Nephron (organoid): ENCODE results near the gene UBE2J2.

Experiments used
- H3K27ac Mint-ChIP-seq, 3 experiments: 2 replicates each; pipeline ENCODE4 v1.8.0; 2020; ENCODE audit warnings: mixed read lengths in 3 of 3, mild to moderate bottlenecking in 2 of 3, moderate library complexity in 1 of 3
- H3K27me3 Mint-ChIP-seq: 2 replicates; pipeline ENCODE4 v1.8.0; 2021; ENCODE audit warnings: low read depth, mild to moderate bottlenecking, moderate library complexity, mixed read lengths
- H3K36me3 Mint-ChIP-seq: 2 replicates; pipeline ENCODE4 v1.8.0; 2020; ENCODE audit warnings: low read depth, mixed read lengths
- H3K4me1 Mint-ChIP-seq: 2 replicates; pipeline ENCODE4 v1.8.0; 2020; ENCODE audit warnings: mixed read lengths
- H3K4me3 Mint-ChIP-seq, 3 experiments: 2 replicates each; pipeline ENCODE4 v1.8.0; 2020; ENCODE audit warnings: mild to moderate bottlenecking in 3 of 3, mixed read lengths in 3 of 3, moderate library complexity in 2 of 3
- H3K9me3 Mint-ChIP-seq: 2 replicates; pipeline ENCODE4 v1.8.0; 2020; ENCODE audit warnings: mixed read lengths
- TF ChIP-seq, protein P1 (sequence below), 3 experiments: fragments of 200-600 bp; sonication (generic); IDR thresholded peaks; one replicate each; pipeline ENCODE4 v1.5.0; 2021; ENCODE audit warnings: antibody characterized with exemption in 3 of 3; ENCODE audit not compliant: unreplicated experiment in 3 of 3

UBE2J2 gene

DNA sequence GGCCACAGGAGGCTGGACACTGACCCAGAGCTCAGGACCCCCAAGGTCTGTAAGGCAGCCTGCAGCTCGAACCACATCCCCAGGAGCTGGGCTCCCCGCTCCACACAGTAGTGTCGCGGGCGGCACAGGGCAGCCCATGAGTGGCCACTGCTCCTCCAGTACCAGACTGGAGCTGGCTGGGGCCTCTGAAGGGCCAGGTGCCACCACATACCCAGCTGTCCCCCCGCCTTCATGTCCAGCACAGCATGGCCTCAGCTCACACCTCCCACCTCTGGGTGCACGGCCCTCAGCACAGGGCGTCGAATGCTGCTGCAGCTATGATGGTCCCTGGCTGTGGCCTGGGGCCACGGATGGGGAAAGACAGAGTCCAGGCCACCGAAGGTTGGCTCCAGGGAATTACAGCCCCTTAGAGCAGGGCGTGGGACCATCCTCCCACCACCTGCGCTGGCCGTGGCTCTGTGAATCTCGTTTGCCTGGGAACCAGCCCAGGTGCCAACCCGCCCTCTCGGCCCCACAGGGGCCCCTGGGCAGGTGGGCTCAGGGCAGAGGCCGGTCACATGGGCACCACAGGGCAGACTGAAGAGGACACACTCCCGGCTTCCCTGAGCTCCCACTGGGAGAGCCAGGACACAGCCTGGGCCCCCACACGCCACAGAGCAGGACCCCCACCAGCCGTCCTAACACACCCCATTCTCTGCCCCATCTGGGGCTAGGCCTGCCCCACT is 57.6 kb downstream of the UBE2J2 start:
- Mint-ChIP-seq H3K27ac (no peak overlapping the region), H3K4me1 (no peaks in the 10 kb centered on the region), H3K9me3 (no peaks in the 10 kb centered on the region), H3K4me3 (no peak overlapping the region), H3K36me3 (peaks cover 19% of the 10 kb centered on the region), H3K27me3 (peaks cover under 1% of the 10 kb centered on the region)
- TF ChIP-seq, protein P1, sequence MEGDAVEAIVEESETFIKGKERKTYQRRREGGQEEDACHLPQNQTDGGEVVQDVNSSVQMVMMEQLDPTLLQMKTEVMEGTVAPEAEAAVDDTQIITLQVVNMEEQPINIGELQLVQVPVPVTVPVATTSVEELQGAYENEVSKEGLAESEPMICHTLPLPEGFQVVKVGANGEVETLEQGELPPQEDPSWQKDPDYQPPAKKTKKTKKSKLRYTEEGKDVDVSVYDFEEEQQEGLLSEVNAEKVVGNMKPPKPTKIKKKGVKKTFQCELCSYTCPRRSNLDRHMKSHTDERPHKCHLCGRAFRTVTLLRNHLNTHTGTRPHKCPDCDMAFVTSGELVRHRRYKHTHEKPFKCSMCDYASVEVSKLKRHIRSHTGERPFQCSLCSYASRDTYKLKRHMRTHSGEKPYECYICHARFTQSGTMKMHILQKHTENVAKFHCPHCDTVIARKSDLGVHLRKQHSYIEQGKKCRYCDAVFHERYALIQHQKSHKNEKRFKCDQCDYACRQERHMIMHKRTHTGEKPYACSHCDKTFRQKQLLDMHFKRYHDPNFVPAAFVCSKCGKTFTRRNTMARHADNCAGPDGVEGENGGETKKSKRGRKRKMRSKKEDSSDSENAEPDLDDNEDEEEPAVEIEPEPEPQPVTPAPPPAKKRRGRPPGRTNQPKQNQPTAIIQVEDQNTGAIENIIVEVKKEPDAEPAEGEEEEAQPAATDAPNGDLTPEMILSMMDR (IDR thresholded peaks at IDR 0.05; ENCODE audit: unreplicated experiment in 3 of 3), result no peak

DNA sequence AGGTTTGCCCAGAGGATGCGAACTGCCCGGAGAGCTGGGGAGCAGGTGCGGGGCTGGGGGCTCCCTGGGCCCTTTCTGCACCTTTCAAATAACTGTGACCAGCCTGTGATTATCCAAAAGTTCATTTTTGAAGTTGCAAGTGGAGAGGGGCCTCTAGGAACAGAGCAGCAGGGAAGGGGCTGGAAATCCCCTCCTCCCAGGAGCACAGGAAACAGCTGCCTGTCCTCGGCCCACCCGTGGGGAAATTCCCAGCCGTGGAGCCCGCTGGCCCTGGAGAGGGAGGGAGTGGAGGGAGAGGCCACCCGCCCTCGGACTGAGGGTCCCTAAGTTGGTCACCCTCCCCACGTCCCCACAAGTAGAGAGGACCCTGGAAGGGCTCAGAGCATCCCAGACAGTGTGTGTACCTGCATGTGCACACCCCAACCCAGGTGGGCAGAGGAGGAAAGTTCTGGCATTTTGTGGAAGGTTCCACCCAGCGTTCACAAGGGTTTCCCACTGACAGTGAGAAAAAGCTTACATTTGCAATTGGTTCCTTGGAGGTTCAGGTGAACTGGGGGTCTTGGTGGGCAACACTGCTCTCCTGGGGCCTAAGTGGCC is 58.5 kb downstream of the UBE2J2 start:
- H3K27me3 Mint-ChIP-seq, result peaks cover 3% of the 10 kb centered on the region
- no peak overlapping the region for H3K27ac Mint-ChIP-seq
- H3K36me3 Mint-ChIP-seq, result peaks cover 11% of the 10 kb centered on the region
- H3K4me3 Mint-ChIP-seq, result no peak overlapping the region
- H3K4me1 Mint-ChIP-seq, result no peaks in the 10 kb centered on the region
- TF ChIP-seq, protein P1 (IDR thresholded peaks at IDR 0.05; ENCODE audit: unreplicated experiment in 3 of 3), result no peak
- H3K9me3 Mint-ChIP-seq, result no peaks in the 10 kb centered on the region

DNA sequence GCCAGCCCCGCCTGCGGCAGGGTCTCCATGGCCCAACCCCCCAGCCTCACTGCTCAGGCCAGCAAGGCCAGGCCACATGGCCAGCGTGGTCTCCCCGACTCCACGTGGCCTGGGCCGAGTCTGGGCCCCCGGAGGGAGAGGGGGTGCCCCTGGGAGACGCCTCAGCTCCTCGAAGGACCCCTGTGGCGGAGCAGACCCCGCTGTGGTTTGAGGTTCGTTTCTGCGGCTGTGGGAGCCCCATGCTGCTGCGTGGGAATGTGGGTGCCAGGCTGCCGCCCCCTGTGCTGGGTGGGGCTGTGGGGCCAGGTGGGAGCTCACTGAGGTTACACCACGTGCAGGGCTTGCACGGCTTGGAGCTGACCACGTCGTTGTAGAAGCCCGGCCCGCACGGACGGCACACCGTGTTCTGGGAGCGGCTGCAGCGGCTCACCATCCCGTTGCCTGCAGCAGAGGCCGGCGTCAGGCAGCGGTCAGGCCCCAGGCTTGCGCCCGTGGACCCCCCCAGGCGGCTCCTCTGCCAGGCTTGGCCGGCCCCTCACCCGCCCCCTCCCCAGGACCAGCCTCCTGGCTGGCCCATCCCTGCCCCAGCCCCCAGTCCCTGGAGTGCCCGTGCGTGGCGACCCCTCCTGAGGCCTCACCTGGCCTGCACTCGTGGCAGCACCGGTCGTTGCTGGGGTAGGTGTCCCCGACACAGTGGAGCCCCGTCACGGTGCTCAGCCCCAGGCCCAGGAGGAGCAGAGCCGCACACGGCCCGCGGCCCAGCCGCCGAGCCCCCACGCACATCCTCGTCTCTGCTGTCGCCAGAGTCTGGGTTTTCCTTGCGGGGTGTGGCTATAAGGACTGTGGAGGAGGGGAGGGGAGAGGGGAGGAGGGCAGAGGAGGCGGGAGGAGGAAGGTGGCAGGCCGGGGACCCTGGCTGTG is 60.0 kb downstream of the UBE2J2 start, which contains the start of gene TNFRSF4:
Gene TNFRSF4 (minus strand): TSS at position 809 of the 921 bp plus-strand sequence. CDS start 26 bp downstream, at position 783.
- Mint-ChIP-seq H3K9me3 (no peaks in the 10 kb centered on the region), H3K4me1 (no peaks in the 10 kb centered on the region), H3K27ac (no peak within 1 kb of the TSS), H3K36me3 (peaks cover 11% of the 10 kb centered on the region), H3K27me3 (peaks cover 3% of the 10 kb centered on the region), H3K4me3 (no peak within 1 kb of the TSS)
- TF ChIP-seq, protein P1 (IDR thresholded peaks at IDR 0.05; ENCODE audit: unreplicated experiment in 3 of 3), result no peak

DNA sequence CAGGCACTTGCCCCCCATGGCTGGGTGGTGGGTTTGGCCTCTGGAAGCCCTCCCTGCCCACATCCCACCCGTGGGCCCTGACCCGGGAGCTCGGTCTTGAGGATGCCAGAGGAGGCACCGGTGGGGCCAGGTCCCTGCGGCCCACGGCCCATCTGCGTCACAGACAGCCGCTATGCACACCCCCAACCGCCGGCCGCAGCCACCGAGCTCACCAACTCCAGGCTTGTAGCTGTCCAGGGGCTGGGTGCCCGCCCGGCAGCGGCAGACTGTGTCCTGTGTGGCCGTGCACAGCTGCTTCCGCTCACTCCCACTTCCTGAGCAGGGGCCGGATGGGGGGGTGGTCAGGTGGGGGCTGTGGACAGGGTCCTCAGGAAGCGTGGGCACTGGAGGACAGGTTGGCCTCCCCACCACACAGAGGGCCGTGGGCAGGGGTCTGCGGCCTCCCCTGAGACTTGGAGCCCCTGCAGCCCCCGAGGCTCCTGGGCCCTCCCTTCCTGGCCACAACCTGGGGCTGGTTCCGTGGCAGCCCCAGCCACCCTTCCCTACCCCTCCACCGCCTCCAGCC is 60.8 kb downstream of the UBE2J2 start:
- TF ChIP-seq, protein P1 (IDR thresholded peaks at IDR 0.05; ENCODE audit: unreplicated experiment in 3 of 3), result no peak
- peaks cover 6% of the 10 kb centered on the region for H3K27me3 Mint-ChIP-seq
- peaks cover 7% of the 10 kb centered on the region for H3K4me1 Mint-ChIP-seq
- peaks cover 5% of the 10 kb centered on the region for H3K36me3 Mint-ChIP-seq
- H3K27ac Mint-ChIP-seq, result no peak overlapping the region
- no peaks in the 10 kb centered on the region for H3K9me3 Mint-ChIP-seq
- no peak overlapping the region for H3K4me3 Mint-ChIP-seq

DNA sequence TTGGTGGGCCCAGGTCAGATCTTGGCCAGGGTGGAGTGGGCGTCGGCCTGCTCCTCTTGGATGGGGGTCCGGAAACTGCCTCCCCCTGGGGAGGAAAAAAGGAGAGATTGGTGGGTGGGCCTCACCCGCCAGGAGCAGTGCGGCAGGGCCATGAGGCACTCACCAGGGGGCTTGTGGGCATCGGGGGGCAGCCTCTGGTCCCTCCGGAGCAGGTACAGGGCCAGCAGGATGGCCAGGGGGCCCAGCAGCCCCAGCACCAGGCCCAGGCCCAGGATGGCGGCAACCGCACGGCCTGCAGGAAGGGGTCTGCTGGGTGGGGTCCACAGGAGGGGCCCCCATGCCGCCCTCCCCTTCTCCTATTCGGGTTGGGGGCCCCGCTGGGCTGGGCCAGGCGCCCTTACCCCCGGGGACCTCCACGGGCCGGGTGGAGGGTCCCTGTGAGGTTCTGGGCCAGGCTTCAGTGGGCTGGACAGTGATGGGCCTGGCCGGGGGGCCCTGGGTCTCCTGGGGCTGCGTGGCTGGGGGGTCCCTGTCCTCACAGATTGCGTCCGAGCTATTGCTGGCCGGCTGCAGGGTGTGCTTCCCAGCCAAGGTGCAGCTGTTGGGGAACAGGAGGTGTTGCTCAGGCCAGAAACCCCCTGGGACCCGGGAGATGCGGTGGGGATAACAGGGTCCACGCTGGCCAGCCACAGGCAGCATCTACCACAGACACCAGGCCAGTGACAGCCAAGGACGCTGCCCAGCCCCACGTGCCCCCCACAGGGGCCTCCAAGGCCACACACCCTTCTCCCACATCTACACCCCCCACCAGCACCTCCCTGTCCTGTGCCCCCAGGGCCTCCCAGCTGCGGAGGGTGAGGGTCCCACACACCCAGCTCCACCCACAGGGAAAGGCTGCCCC is 61.9 kb downstream of the UBE2J2 start:
- Mint-ChIP-seq H3K36me3 (peaks cover 4% of the 10 kb centered on the region), H3K4me1 (peaks cover 9% of the 10 kb centered on the region), H3K27ac (no peak overlapping the region), H3K9me3 (no peaks in the 10 kb centered on the region), H3K27me3 (peaks cover 9% of the 10 kb centered on the region), H3K4me3 (no peak overlapping the region)
- TF ChIP-seq, protein P1 (IDR thresholded peaks at IDR 0.05; ENCODE audit: unreplicated experiment in 3 of 3), result no peak
